GM12872 (cell line): ENCODE data around the gene SF3A2.

ENCODE experiments used
- CTCF ChIP-seq: IDR thresholded peaks from 3 replicates; pipeline ENCODE4 v1.5.1; 2011; ENCODE audit warnings: low read depth, mild to moderate bottlenecking, low read length, moderate library complexity; ENCODE audit not compliant: insufficient read depth

Gene SF3A2

DNA sequence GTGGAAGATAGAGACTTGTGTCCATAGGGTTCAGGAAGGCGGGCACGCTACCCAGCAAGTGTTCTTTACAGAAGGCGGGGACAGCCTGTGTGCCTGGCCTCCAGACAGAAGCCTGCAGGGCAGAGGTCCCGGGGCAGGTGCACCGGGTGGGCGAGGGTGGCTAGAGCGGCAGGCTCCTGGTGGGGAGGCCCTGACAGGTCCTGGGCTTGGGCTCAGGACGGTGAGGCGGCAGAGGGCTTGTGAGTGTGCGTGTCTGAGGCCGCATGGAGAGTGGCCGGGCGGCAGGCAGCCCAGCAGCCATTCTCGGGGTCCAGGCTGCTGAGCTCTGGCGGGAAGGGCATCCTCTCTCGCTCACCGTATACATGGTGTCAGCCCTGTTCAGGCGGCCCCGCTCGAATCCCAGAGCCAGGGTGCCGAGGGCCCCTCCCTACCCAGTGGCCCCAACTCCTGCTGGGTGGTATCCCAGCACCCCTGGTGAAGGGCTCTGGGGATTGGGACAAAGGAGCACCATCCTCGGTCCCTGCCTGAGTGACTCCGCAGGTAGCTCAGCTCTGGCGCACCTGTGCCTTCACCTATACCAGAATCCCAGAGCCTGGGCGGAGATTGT, 9.5 kb downstream of the SF3A2 start:
- TF ChIP-seq CTCF, result no peak

- no peak for TF ChIP-seq CTCF
Measured at GRCh38 chr19:2246801-2247361, 10.3 kb downstream of the SF3A2 start.

- TF ChIP-seq CTCF, result no peak
Measured at GRCh38 chr19:2247433-2248101, 10.9 kb downstream of the SF3A2 start.

GRCh38 chr19:2248136-2249009, 11.7 kb downstream of the SF3A2 start:
- TF ChIP-seq CTCF, result no peak

DNA sequence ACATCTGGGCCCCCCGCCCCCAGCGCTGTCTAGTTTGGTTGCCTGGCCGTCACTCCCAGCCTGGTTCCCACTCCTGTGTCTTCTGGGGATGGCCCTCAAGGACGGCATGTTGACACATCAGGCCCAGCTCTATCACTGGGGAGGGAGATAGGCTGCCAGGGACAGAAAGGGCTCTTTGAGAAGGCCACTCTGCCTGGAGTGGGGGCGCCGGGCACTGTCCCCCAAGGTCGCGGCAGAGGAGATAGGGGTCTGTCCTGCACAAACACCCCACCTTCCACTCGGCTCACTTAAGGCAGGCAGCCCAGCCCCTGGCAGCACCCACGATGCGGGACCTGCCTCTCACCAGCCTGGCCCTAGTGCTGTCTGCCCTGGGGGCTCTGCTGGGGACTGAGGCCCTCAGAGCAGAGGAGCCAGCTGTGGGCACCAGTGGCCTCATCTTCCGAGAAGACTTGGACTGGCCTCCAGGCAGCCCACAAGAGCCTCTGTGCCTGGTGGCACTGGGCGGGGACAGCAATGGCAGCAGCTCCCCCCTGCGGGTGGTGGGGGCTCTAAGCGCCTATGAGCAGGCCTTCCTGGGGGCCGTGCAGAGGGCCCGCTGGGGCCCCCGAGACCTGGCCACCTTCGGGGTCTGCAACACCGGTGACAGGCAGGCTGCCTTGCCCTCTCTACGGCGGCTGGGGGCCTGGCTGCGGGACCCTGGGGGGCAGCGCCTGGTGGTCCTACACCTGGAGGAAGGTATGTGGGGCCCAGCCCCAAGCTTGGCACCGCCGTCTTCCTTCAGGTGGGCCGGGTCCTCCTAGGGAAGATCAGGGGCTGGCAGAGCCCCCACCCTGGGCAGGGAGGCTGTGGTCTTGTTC, 12.6 kb downstream of the SF3A2 start, which contains the start of gene AMH:
AMH (plus strand) TSS at position 314 of the 857 bp plus-strand sequence; CDS start at position 324, 10 bp downstream.
- TF ChIP-seq CTCF, result no peak

DNA sequence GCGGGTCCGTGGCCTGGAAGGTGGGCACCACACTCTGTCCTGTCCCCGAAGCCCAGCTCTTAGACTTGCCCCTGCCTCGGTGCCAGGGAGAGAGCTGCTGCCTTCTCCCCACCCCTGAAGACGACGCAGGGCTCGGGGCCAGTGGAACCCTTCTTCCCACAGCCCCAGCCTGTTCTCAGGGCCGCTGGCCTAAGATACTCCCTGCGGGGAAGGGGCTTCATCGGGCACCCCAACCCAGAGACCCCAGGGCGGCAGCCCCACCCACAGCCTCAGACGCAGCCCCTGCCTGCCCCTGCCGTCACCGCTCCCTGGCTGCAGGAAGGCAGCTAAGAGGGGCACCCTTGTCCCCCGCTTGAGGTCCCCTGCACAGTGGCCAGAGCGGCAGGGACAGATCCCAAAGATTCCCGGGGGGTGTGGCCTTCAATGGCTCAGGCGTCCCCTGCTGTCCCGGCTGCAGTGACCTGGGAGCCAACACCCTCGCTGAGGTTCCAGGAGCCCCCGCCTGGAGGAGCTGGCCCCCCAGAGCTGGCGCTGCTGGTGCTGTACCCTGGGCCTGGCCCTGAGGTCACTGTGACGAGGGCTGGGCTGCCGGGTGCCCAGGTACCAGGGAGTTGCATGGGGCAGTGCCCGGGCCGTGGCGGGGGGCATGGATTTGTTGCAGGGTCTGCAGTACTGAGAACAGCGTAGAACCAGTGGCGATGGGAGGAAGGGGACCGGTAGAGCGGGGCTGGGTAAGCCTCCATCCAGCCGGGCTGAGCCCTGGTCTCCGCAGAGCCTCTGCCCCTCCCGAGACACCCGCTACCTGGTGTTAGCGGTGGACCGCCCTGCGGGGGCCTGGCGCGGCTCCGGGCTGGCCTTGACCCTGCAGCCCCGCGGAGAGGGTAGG, 13.5 kb downstream of the SF3A2 start:
- TF ChIP-seq CTCF, result no peak
